Esophagus squamous epithelium (tissue), 5 donors: ENCODE results near the gene MYPOP. TPM values are rescaled to one million over a fixed set of nuclear protein-coding genes. Genes with fewer than 3 reads are reported as not detected.

ENCODE experiments used
- DNase-seq: peaks from one replicate; lab custom pipeline; 2025; lab: John Stamatoyannopoulos, UW
- H3K27ac ChIP-seq, 4 donors: fragments of 200-600 bp; sonication (generic); one replicate each; pipeline ENCODE4 v1.5.1; 2016 to 2019; ENCODE audit warnings: mild to moderate bottlenecking in 1 of 4
- H3K27me3 ChIP-seq, 4 donors: fragments of 200-600 bp; sonication (generic); 1 replicate in 3 of 4; 2 replicates in 1 of 4; pipeline versions ENCODE4 v1.5.1 to v1.6.0; 2017 to 2021; ENCODE audit warnings: antibody characterized with exemption in 1 of 4
- H3K36me3 ChIP-seq, 3 donors: fragments of 200-600 bp; sonication (generic); one replicate each; pipeline ENCODE4 v1.5.1; 2016 to 2019
- H3K4me1 ChIP-seq, 3 donors: fragments of 200-600 bp; sonication (generic); one replicate each; pipeline ENCODE4 v1.5.1; 2017 to 2019
- H3K4me3 ChIP-seq, 4 donors: fragments of 200-600 bp; sonication (generic); 1 replicate in 3 of 4; 2 replicates in 1 of 4; pipeline ENCODE4 v1.5.1; 2016 to 2019; ENCODE audit warnings: mild to moderate bottlenecking in 2 of 4, moderate library complexity in 1 of 4
- H3K9me3 ChIP-seq, 3 donors: fragments of 200-600 bp; sonication (generic); one replicate each; pipeline ENCODE4 v1.5.1; 2016 to 2019
- CTCF ChIP-seq, 6 experiments: fragments of 450-650 bp in 4 of 6; fragments of 200-600 bp in 2 of 6; sonication (generic) in 2 of 6; IDR thresholded peaks; one replicate each; pipeline ENCODE4 v1.5.1; 2016 to 2019; ENCODE audit warnings: antibody characterized with exemption in 6 of 6, mild to moderate bottlenecking in 4 of 6, moderate library complexity in 4 of 6
- POLR2A ChIP-seq, 4 donors: fragments of 450-650 bp; IDR thresholded peaks; one replicate each; pipeline ENCODE4 v1.6.1; 2017; ENCODE audit warnings: antibody characterized with exemption in 4 of 4, mild to moderate bottlenecking in 4 of 4, moderate library complexity in 3 of 4
- WGBS, 2 donors: methylation state at CpG; one replicate each; pipeline ENCODE4 v1.1.5; 2018; 5-methylcytosine and 5-hydroxymethylcytosine counted together
- intact Hi-C: fragments of 100-400 bp; cut with DNase I; formaldehyde crosslinking; loops from one replicate; pipeline ENCODE4 v1.15.0; 2022
- total RNA-seq, 4 donors: library from RNA; depleted of rRNA; stranded (reverse); fragments of >200 nt; gene quantifications; one replicate each; pipeline ENCODE4 v1.1.0, GENCODE V29; 2016
- donor health status: DM: yes; HTN: yes; CAD: no.

Gene MYPOP
- total RNA-seq, 4 donors from 2014 or later, result 2.3 to 5.7 (median 4.2) TPM

DNA sequence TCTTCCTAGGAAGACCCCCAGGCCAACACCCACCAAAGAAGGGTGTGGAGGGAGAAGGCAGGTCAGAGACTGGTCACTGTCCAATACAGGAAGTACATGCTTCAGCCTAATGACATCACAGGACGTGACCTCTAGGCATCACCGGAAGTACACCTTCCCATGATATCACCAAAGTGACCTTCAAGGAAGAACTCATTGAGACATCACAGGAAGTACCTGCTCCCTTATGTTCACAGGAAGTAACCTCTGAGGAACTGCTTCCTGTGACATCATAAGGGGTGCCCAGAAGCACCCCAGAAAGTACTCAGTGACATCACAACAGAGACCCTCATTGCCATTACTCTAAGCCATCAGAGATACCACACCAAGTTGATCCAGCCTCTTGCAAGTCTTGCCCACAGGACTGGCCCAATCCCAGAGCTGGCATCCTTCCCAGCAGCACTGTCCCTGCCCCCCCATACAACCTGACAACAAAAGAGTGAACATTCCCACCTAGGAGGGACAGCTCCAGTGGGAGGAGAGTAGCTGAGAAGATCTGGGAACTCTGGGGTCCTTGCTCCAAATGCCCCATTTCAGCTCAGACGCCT lies 36.4 kb upstream of the MYPOP start:
- TF ChIP-seq POLR2A (IDR thresholded peaks at IDR 0.05) (no peak), CTCF (IDR thresholded peaks at IDR 0.05) (no peak)
- intact Hi-C loops, result no loop called here
- H3K27ac ChIP-seq, result no peak overlapping the region
- WGBS, 2 donors, result 82% methylated on average over 3 of the region's 3 CpGs
- H3K9me3 ChIP-seq, result no peaks in the 10 kb centered on the region
- no peak for DNase-seq
- H3K27me3 ChIP-seq, result peaks cover 0 to 87% (median 0%) of the 10 kb centered on the region in 4 donors
- H3K4me3 ChIP-seq, result no peak overlapping the region
- peaks cover 0 to 4% (median 0%) of the 10 kb centered on the region in 3 donors for H3K4me1 ChIP-seq
- no peaks in the 10 kb centered on the region for H3K36me3 ChIP-seq

DNA sequence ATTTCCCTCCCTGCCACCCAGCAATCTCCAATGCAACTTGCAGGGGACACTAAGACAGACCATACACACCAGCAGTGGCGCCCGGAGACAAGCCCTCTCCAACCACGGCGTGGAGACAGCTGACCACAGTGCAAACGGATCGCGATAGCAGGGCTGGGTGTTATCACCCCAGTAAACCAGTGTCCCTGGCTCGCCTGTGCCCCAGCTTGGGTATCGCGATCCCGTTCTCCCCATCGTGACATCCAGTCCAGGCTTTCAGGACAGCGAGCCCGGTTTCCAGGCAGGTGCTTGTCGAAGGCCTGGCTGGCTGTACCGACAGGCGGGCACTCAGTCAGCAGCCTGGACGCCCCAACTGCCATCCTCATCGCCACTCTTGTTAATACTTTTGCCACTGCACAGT lies 32.9 kb upstream of the MYPOP start:
- Histone ChIP-seq H3K36me3 (no peaks in the 10 kb centered on the region), H3K27me3 (peaks cover 0 to 95% (median 0%) of the 10 kb centered on the region in 4 donors), H3K27ac (no peak overlapping the region), H3K4me3 (no peak overlapping the region), H3K9me3 (no peaks in the 10 kb centered on the region), H3K4me1 (peaks cover 0 to 2% (median 0%) of the 10 kb centered on the region in 3 donors)
- WGBS, 2 donors, result 50% methylated on average over 5 of the region's 19 CpGs; no CpG with 5 or more reads in 1 of the 2 donors
- intact Hi-C loops, result no loop called here
- no peak for DNase-seq
- no peak for TF ChIP-seq CTCF (IDR thresholded peaks at IDR 0.05)
- no peak for TF ChIP-seq POLR2A (IDR thresholded peaks at IDR 0.05)

- Histone ChIP-seq H3K4me3 (no peak overlapping the region), H3K9me3 (no peaks in the 10 kb centered on the region), H3K4me1 (no peaks in the 10 kb centered on the region), H3K36me3 (no peaks in the 10 kb centered on the region), H3K27ac (no peak overlapping the region), H3K27me3 (peaks cover 0 to 89% (median 0%) of the 10 kb centered on the region in 4 donors)
- 25 to 41% methylated on average over 8 to 19 of the region's 19 CpGs for WGBS, 2 donors
- DNase-seq, result no peak
- TF ChIP-seq POLR2A (IDR thresholded peaks at IDR 0.05) (no peak), CTCF (IDR thresholded peaks at IDR 0.05) (no peak)
- intact Hi-C loops, result no loop called here
These were observed 32.3 kb upstream of the MYPOP start for GRCh38 chr19:45934551-45935230.

GRCh38 chr19:45933759-45934158 lies 31.3 kb upstream of the MYPOP start:
- TF ChIP-seq POLR2A (IDR thresholded peaks at IDR 0.05), result no peak
- no peak for TF ChIP-seq CTCF (IDR thresholded peaks at IDR 0.05)
- 57 to 65% methylated on average over 9 of the region's 9 CpGs for WGBS, 2 donors

DNA sequence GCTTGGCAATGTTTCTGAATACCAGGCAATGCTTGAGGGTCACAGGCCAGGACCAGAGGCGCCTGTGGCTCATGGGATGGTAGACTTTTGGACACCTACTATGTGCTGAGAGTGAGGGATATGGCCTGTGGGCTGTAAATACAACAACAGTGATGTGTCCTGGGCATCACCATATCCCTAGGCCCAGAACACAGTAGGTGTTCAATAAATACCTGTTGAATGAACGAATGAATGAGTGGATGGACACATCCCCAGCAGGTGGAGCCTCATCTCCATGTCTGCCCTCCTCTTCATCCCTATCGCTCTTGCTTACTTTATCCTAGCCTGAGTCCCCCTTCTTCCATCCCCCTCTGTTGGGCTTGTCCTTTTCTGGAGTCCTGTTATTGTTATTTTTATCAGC lies 28.6 kb upstream of the MYPOP start:
- TF ChIP-seq POLR2A (IDR thresholded peaks at IDR 0.05) (no peak), CTCF (IDR thresholded peaks at IDR 0.05) (no peak)
- H3K4me1 ChIP-seq, result peaks cover 0 to 11% (median 0%) of the 10 kb centered on the region in 3 donors
- no peak overlapping the region for H3K4me3 ChIP-seq
- no peaks in the 10 kb centered on the region for H3K9me3 ChIP-seq
- no peak for DNase-seq
- H3K27me3 ChIP-seq, result peaks cover 0 to 54% (median 0%) of the 10 kb centered on the region in 4 donors
- 49 to 70% methylated on average over 3 of the region's 3 CpGs for WGBS, 2 donors
- no peaks in the 10 kb centered on the region for H3K36me3 ChIP-seq
- intact Hi-C loops, result no loop called here
- no peak overlapping the region for H3K27ac ChIP-seq

More at GRCh38 chr19:45933759-45934158, 31.3 kb upstream of the MYPOP start:
- H3K4me3 ChIP-seq, result no peak overlapping the region
- H3K27ac ChIP-seq, result no peak overlapping the region
- H3K4me1 ChIP-seq, result no peaks in the 10 kb centered on the region
- H3K9me3 ChIP-seq, result no peaks in the 10 kb centered on the region
- H3K27me3 ChIP-seq, result peaks cover 0 to 81% (median 0%) of the 10 kb centered on the region in 4 donors
- DNase-seq, result no peak
- no peaks in the 10 kb centered on the region for H3K36me3 ChIP-seq
- intact Hi-C loops, result no loop called here
